ENCODE results near the gene G0S2. TPM values are rescaled to one million over a fixed set of nuclear protein-coding genes. Genes with fewer than 3 reads are reported as not detected.
A peak's percentile ranks its signal among the peaks of the same experiment; 100 is the strongest.

Gene G0S2
- total RNA-seq, 1 experiment from 2014 or later: 4.0 TPM

GRCh38 chr1:209655411-209656231 lies 19.6 kb upstream of the G0S2 start:
- BruUV-seq (replicated peaks): no TSS peak
- Mint-ChIP-seq H3K4me3 (ENCODE audit: low read depth, unreplicated experiment) (no peak overlapping the region), H3K9me3 (ENCODE audit: low read depth, unreplicated experiment) (no peaks in the 10 kb centered on the region), H3K27ac (ENCODE audit: unreplicated experiment) (peak overlapping the region; percentile 97), H3K4me1 (ENCODE audit: low read depth, unreplicated experiment) (peaks cover 57% of the 10 kb centered on the region), H3K27me3 (ENCODE audit: unreplicated experiment) (no peaks in the 10 kb centered on the region), H3K36me3 (ENCODE audit: insufficient read depth, unreplicated experiment) (peaks cover 40% of the 10 kb centered on the region)
- CTCF ChIA-PET: interaction anchor here (0.6 to 1.0 kb wide), 5 partner anchors 9 to 580 kb away, joined by 3 to 4 read pairs (median 4); no protein-coding TSS in a partner anchor
- no peak for TF ChIP-seq CTCF (IDR thresholded peaks at IDR 0.05; ENCODE audit: unreplicated experiment)
- DNase-seq: peak; percentile 80
- intact Hi-C loops (cut with micrococcal nuclease; ENCODE audit: unreplicated experiment): loop anchor here (2.0 to 10.0 kb wide), 3 partner anchors 17 to 1729 kb away; partner anchors contain the start of gene UTP25

GRCh38 chr1:209657140-209657879 lies 17.9 kb upstream of the G0S2 start:
- no peak for DNase-seq
- BruUV-seq (replicated peaks): no TSS peak
- peak overlapping the region; percentile 4 for H3K27ac Mint-ChIP-seq (ENCODE audit: unreplicated experiment)
- intact Hi-C loops (cut with micrococcal nuclease; ENCODE audit: unreplicated experiment): loop anchor here (10.0 kb wide), 2 partner anchors 167 to 1727 kb away; partner anchors contain the start of gene UTP25
- H3K9me3 Mint-ChIP-seq (ENCODE audit: low read depth, unreplicated experiment): no peaks in the 10 kb centered on the region
- peaks cover 42% of the 10 kb centered on the region for H3K4me1 Mint-ChIP-seq (ENCODE audit: low read depth, unreplicated experiment)
- H3K36me3 Mint-ChIP-seq (ENCODE audit: insufficient read depth, unreplicated experiment): peaks cover 23% of the 10 kb centered on the region
- TF ChIP-seq CTCF (IDR thresholded peaks at IDR 0.05; ENCODE audit: unreplicated experiment): no peak
- no peak overlapping the region for H3K4me3 Mint-ChIP-seq (ENCODE audit: low read depth, unreplicated experiment)
- CTCF ChIA-PET: no interaction called here
- no peaks in the 10 kb centered on the region for H3K27me3 Mint-ChIP-seq (ENCODE audit: unreplicated experiment)

- no peaks in the 10 kb centered on the region for H3K9me3 Mint-ChIP-seq (ENCODE audit: low read depth, unreplicated experiment)
- no peaks in the 10 kb centered on the region for H3K27me3 Mint-ChIP-seq (ENCODE audit: unreplicated experiment)
- CTCF ChIA-PET: no interaction called here
- intact Hi-C loops (cut with micrococcal nuclease; ENCODE audit: unreplicated experiment): loop anchor here (10.0 kb wide), 2 partner anchors 167 to 1727 kb away; partner anchors contain the start of gene UTP25
- peak overlapping the region; percentile 4 for H3K27ac Mint-ChIP-seq (ENCODE audit: unreplicated experiment)
- no peak for TF ChIP-seq CTCF (IDR thresholded peaks at IDR 0.05; ENCODE audit: unreplicated experiment)
- H3K4me1 Mint-ChIP-seq (ENCODE audit: low read depth, unreplicated experiment): peaks cover 41% of the 10 kb centered on the region
- DNase-seq: no peak
- no TSS peak for BruUV-seq (replicated peaks)
- peaks cover 17% of the 10 kb centered on the region for H3K36me3 Mint-ChIP-seq (ENCODE audit: insufficient read depth, unreplicated experiment)
- H3K4me3 Mint-ChIP-seq (ENCODE audit: low read depth, unreplicated experiment): no peak overlapping the region
Measured at GRCh38 chr1:209657918-209658317, 17.3 kb upstream of the G0S2 start.

GRCh38 chr1:209659909-209660308 lies 15.3 kb upstream of the G0S2 start:
- no peak overlapping the region for H3K4me3 Mint-ChIP-seq (ENCODE audit: low read depth, unreplicated experiment)
- intact Hi-C loops (cut with micrococcal nuclease; ENCODE audit: unreplicated experiment): loop anchor here (10.0 kb wide), 2 partner anchors 165 to 1725 kb away; partner anchors contain the start of gene UTP25
- TF ChIP-seq CTCF (IDR thresholded peaks at IDR 0.05; ENCODE audit: unreplicated experiment): no peak
- H3K27me3 Mint-ChIP-seq (ENCODE audit: unreplicated experiment): no peaks in the 10 kb centered on the region
- no peaks in the 10 kb centered on the region for H3K9me3 Mint-ChIP-seq (ENCODE audit: low read depth, unreplicated experiment)
- peaks cover 27% of the 10 kb centered on the region for H3K4me1 Mint-ChIP-seq (ENCODE audit: low read depth, unreplicated experiment)
- H3K27ac Mint-ChIP-seq (ENCODE audit: unreplicated experiment): no peak overlapping the region
- no TSS peak for BruUV-seq (replicated peaks)
- DNase-seq: no peak
- H3K36me3 Mint-ChIP-seq (ENCODE audit: insufficient read depth, unreplicated experiment): no peaks in the 10 kb centered on the region
- CTCF ChIA-PET: no interaction called here

All from Calu3 (cell line).